Measurements from ENCODE around the gene HHAT.
"Not testable (repeated sequence)": the region's sequence is repeated elsewhere in the genome, so short reads cannot be mapped to it uniquely, and the experiment has no call there.

HHAT gene

DNA sequence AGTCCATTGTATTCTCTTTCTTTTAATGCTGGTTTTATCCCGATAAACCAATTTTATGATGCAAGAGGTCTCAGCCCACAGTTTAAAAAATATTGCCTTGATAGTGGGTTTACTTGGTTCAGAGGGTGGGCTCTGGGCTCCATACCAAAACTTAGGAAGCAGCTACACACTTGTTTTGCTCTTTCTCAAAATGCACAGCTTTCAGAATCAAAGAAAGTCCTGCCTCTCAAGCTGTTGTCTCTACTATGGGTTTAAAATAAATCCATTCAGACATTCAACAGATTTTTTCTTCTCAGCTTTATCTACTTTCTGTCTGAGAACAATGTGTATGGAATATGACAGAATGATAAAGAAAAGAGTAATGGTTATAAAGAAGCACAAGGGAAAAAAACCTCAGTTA, 14.8 kb upstream of the HHAT start:
- DNase-seq (ENCODE audit: low read depth, low spot score), result no peak

DNA sequence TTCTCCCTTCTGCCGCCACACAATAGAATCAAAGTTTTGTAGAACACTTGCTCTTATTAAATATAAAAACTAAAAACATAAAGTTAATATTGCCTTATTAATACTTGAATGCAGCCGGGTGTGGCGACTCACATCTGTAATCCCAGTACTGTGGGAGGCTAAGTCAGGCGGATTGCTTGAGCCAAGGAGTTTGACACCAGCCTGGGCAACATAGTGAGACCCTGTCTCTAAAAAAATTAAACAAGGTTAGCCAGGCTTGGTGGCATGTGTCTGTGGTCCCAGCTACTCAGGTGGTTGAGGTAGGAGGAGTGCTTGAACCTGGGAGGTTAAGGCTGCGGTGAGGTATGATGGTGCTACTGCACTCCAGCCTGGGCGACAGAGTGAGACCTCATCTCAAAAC, 13.2 kb upstream of the HHAT start:
- no peak for DNase-seq (ENCODE audit: low read depth, low spot score)

DNA sequence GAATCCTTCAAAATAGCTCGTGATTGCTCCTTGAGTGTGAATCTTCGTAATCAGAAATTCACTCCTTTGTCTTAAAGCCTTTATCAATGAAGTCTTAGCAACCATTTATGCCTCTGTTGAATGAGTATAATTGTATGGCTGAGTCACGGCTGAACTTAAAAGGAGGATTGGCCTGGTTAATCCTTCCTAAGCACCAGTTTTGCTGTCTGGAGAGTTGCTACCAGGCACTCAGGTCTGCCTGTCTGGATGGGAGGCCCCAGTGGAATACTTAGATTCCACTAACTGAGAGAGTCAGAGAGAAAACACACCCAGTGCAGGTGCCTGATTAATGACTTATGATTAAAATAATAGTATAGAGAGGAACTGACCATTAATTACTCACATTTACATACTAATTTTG, 7.6 kb upstream of the HHAT start:
- DNase-seq (ENCODE audit: low read depth, low spot score), result no peak

DNA sequence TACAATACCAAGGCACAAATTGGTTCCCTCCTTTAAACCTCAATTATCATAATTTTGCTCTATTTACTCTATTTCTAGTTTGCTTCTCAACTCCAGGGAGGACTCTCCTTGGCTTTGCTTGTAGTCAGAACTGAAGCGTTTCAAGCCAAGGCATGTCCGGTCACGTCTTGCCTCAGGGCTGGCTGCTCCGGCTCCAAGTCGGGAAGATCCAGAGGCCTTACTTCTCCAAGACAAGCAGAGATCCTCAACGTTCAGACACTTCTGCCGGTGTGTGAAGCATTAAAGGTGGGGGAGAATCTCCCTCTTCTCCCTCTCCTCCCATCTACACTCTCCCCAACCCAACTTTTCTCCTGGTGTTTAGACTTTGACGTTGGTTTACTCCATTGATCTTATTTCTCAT, 7.2 kb upstream of the HHAT start:
- no peak for DNase-seq (ENCODE audit: low read depth, low spot score)

DNA sequence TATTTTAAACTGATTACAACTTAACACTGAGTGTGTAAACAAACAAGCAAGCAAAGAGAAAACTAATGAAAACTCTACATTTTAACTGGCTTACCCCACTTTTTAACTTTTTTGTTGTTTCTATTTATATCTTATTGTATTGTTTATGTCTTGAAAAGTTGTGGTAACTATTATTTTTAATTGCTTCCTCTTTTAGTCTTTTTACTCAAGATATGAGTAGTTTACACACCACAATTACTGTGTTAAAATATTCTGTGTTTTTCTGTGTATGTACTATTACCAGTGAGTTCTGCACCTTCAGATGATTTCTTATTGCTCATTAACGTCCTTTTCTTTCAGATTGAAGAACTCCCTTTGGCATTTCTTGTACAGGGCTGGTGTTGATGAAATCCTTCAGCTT, 4.7 kb upstream of the HHAT start:
- no peak for DNase-seq (ENCODE audit: low read depth, low spot score)

DNA sequence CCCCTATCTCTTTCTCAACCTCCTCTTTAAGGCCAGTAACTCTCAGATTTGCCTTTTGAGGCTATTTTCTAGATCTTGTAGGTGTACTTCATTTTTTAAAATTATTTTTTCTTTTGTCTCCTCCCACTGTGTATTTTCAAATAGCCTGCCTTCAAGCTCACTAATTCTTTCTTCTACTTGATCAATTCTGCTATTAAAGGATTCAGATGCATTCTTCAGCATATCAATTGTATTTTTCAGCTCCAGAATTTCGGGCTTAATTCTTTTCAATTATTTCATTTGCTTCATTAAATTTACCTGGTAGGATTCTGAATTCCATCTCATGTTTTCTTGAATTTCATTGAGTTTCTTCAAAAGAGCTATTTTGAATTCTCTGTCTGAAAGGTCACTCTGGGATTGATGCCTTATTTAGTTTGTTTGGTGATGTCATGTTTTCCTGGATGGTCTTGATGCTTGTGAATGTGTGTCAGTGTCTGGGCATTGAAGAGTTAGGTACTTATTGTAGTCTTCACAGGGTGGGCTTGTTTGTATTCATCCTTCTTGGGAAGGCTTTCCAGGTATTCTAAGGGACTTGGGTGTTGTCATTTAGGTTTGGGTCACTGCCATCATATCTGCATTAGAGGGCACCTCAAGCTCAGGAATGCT, 3.6 kb upstream of the HHAT start:
- no peak for DNase-seq (ENCODE audit: low read depth, low spot score)

DNA sequence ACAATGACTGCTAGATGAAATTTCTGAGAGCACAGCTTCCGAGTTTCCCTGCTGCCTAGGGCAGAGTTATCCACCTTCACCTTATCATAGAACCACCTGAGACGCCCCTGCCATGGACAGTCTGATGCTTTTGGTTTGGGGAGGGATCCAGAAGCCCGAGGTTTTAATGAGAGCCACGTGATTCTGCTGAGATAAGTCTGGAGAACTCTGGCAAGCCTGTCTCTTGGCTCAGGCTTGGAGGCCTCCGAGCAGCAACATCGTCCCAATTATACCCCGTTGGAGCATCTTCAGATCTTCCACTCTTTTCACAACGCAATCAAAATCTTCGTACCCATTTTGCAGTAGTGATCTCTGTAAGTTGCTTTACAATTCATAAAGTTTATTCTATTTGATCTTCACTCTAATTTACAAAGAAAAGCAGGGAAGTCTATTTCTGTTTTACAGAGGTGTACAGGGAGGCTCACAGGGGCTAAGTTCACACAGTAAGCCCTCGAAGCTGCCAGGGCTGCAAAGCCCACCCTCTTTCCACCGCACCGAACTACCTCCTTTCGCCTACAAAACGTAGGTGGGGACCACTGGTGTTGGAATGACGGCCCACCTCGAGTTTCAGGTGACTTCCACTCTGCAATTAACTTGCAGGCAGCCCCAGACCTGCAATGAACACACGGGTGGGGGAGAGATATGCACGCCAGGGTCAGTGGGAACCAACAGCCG, 513 bp upstream of the HHAT start:
- no peak for DNase-seq (ENCODE audit: low read depth, low spot score)

DNA sequence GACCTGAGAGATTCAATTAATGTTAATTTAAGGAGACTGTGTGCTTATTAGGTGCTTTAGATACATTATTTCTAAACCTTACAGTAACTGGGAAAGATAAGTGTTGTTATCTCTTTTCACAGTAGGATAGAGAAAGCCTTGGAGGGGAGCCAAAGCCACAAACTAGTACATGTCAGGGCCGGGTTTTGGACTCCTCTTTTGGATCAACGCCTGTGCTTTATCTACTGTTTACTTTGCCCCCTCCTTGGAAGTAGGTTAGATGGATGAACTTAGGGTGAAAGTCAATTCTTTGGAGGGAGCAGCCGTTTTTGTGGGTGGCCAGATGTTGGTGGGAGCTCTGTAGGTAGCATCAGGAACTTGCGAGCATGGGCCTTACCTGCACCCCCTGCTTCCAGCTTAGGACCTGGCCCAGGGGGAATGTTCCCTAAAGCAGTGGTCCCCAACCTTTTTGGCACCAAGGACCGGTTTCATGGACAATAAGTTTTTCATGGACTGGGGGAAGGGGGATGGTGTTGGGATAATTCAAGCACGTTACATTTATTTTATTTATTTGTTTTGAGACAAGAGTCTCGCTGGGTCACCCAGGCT, 1.7 kb downstream of the HHAT start:
- DNase-seq (ENCODE audit: low read depth, low spot score), result no peak

DNA sequence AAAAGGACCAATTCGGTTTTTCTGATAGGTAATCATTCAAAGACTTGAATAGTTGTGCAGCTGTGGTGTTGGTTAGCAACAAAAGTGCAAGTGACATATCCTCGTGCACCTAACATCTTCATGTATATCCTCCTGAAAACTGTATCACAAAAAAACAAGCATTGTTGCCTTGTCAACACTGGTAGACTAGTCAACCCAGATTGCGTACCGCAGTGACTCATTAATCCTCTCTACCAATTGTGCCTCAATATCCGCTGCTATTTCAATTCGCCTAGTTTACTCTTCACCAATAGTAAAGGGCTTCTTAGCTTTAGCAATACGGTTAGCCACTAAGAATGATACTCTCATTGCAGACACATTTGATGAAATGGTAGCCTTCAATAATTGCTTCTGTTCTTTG, 3.5 kb downstream of the HHAT start:
- no peak for DNase-seq (ENCODE audit: low read depth, low spot score)

DNA sequence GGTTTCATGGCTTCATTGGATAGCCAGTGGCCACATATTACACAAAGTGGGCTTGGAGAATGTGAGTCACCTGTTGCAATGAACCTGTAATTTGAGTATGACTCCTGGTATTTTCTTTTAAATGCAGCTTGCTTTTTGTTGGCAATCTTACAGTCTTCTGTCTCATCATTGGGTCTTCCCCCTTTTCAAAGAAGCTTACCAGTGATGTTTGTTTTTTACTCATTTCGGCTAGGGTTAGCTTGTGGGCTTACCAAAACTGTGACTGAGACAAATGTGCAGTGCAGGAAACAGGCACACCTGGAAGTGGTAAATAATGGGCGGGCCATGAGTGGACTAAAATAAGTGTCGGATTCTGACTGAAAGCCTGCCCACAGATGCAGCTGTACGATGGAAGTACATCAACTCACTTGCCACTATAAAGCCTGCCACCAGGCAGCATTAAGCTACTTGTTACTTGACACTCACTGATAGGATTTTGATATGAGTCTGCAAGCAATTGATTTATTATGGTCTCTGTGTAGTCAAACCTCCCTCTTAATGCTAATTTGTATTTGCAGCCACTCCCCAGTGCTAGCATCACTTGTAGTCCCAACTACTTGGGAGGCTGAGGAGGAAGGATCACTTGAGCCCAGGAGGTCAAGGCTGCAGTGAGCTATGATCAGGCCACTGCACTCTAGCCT, 4.2 kb downstream of the HHAT start:
- DNase-seq (ENCODE audit: low read depth, low spot score), result no peak

DNA sequence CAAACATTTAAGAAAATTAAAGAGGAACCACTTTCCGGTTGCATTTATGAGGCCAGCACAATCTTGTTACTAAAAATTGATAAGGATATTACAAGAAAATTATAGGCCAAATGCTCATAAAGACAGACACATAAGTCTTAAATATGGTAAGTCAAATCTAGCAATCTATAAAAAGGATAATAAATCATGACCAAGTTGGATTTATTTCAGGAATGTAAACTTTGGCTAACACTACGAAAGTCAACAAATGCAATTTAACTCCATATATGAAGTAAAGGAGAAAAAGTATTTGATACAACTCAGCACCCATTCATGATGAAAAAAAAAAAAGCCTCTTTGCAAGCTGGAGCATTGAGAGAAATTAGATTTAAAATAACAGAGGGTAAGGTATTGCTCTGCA, 6.3 kb downstream of the HHAT start:
- DNase-seq (ENCODE audit: low read depth, low spot score), result no peak

DNA sequence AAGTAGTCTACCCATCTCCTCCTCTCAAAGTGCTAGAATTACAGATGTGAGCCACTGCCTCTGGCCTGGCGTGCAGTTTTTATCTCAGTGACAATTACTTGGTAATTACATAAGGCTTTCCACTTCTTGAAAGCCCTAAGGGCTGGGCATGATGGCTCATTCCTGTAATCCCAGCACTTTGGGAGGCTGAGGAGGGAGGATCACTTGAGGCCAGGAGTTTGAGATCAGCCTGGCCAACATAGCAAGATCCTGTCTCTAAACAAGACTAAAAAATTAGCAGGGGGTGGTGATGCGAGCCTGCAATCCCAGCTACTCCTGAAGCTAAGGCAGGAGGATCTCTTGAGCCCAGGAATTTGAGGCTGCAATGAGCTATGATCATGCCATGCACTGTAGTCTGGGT, 7.7 kb downstream of the HHAT start:
- no peak for DNase-seq (ENCODE audit: low read depth, low spot score)

DNA sequence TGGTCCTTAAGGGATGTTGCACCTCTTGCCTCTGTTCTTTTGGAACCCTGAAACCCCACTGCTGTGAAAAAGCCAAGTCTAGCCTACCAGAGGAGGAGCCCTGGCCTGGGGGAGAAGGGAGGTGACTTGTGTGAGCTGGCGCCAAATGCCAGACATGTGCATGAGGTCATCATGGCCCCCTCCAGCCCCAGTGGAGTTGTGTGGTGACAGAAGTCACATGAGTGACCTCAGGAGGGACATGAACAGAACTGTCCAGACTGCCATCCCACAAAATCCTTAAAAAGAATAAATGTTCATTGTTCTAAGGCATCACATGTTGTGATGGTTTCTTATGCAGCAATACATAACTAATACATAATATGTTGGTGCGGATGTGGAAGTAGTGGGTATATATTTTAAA, 10.8 kb downstream of the HHAT start:
- DNase-seq (ENCODE audit: low read depth, low spot score), result no peak

DNA sequence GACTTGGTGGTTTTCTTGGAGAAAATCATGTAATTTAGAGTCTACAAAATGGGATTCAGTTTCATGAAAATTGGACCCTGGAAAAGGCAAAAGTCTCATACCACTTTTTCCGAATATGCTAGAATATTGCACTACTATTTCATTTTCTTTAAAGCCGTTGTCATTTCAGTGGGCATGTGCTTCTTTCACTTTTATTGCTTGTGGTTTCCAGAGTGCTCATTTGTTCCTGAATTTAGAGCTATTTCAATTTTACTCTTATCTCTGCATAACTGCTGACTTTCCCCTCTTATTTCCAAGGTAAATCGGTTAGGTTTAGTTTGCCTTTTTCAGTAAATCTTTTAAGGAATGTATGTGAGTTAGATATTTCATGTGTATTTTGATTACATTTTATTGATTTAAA, 11.6 kb downstream of the HHAT start:
- no peak for DNase-seq (ENCODE audit: low read depth, low spot score)

DNA sequence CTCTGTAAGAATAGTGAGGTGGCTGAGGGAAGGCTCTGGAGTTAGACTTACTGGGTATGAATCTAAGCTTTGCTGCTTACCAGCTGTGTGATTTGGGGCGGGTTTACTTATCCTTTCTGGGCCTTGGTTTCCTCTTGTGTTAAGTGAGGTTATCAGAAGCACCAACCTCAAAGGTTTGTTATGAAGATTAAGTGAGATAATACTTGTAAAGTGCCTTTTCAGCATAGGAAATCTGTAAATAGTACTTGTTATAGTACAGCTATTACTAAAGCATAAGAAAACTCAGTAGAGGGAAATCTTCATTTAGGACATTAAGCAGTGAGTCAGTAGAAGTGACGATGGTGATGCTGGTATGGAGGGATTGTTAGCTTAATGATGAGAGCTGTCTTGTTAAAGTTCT, 12.1 kb downstream of the HHAT start:
- no peak for DNase-seq (ENCODE audit: low read depth, low spot score)

DNA sequence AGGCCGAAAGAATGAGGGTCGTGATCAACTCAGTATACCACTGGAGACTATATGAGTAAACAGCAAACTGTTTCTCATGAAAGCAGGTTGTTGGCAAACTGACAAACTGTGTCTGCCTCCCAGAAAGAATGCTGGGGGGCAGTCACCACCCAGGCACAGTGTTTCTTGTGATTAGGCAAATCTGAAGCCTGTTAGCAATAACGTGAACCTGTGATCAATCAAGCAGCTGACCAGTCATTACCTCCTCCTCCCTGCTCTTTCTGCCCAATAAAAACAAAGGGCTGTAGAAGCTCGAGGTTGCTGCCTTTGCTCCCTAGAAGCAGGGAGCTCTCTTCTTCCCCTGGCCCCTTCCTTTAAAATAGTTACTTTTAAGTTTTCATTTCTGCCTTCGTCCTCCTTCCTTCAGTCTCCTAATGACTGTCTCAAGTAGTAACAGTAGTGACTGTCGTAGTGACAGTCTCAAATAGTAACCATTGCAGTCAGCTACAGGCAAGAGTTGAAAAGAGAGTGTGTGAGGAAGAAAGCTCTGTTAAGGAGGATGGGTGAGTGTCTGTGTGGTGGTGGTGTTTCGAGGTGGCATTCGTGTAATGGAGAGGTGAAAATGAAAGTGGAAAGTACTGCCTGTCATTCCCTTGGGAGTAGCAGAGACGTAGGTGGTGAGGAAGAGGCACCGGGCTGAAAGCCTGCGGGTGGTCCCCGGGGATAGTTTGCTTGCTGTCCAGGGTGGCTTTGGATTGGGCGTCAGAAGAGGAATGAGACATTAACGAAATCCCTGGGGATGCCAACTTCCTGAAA, 14.5 kb downstream of the HHAT start:
- no peak for DNase-seq (ENCODE audit: low read depth, low spot score)

DNA sequence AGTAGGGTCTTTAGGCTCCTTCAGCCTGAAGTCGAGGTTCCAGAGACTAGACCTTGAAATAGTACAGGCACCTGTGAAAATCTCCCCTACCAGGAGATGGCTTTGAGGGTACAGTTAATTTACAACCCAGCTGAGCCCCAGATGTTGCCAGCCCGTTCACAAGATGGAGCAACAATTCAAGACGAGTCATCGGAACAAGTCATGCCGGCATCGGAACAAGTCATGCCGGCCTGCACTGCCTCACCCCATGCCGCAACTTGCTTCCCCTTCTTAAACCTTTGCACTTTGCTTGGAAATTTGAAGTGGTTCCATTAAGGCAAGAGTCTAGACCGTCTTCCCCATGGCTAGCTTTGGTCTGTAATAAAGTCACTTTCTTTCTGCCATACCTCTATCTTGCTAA, 16.0 kb downstream of the HHAT start:
- no peak for DNase-seq (ENCODE audit: low read depth, low spot score)

DNA sequence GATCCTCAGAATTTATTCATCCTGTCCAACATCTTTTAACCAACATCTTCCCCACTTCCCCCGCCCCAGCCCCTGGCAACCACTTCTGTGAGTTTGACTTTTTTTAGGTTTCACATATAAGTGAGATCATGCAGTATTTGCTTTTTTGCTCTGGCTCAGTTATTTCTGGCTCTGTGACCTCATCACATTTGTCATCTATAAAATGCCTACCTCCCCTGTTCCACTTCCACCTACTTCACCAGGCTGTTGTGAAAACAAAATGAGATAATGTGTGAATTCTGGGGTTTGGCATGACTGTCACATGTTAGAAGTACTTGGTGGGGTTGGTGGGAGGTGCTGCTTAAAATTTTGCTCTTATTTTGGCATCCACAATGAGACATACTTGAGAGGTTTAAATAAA, 18.4 kb downstream of the HHAT start:
- no peak for DNase-seq (ENCODE audit: low read depth, low spot score)

DNA sequence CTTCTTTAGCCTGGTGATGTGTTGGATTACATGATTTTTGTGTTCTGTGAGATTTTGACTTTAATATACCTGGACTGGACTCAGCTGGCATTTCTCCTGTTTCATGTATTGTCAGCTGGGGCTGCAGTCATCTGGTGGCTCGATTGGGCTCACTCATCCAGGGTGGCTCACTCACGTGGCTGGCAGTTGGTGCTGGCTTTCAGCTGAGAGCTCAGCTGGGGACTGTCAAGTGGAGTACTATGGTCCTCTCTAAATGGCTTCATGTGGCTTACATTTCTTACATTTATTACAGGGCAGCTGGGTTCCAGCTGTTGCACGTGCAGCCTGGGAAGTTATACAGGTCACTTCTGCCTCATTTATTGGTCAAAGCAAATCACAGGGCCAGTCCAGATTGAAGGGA, 22.8 kb downstream of the HHAT start:
- no peak for DNase-seq (ENCODE audit: low read depth, low spot score)

DNA sequence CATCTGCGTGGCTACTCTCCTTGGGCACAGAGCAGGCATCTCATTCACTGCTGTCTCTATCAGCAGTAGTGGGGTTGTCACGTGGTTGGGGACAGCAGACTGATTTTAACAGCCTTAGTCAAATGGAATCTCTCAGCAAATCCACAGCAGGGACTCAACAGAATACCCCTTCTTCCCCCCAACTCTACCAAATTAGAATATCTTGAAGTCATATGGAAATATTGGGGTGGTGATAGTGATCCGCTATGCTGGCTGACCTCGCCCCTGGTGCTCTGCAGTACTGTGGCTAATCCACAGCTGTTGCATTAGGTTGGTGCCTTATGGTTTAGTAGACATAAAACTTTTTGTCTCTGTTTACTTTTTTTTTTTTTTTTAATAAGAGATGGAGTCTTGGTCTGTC, 23.9 kb downstream of the HHAT start:
- DNase-seq (ENCODE audit: low read depth, low spot score), result no peak

DNA sequence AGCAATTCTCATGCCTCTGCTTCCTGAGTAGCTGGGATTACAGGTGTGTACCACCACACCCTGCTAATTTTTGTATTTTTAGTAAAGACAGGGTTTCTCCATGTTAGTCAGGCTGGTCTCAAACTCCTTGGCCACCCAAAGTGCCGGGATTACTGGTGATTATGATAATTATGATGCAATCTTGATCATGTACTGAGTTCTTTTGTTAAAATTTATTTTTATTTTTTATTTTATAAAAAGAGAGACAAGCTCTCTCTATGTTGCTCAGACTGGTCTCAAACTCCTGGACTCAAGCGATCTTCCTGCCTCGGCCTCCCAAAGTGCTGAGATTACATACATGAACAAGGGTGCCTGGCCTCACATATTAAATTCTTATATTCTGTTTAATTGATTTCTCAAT, 25.6 kb downstream of the HHAT start:
- DNase-seq (ENCODE audit: low read depth, low spot score), result not testable (repeated sequence)

DNA sequence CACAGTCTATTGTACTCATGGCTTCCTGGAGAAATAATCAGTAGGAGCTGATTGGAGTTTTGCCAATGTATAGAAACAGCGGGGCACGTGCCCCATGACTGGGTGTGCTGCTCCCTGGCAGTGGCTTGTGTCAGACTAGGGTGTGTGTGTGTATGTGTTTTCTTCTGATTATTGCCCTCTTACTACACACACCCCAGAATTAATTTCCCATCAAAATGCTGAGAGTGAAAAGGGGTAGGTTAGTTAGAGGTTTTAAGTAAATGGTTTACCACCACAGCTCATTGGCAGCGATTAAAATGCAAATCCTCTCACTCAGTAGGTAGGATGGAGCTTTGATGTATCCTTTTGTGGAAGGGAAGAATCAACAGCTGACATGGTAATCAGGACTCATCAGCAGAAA, 29.9 kb downstream of the HHAT start:
- DNase-seq (ENCODE audit: low read depth, low spot score), result no peak

All from activated naive CD8-positive, alpha-beta T cell treated with anti-CD3 and anti-CD28 coated beads, Interleukin-2, amount 50 U/mL, for 16 hours (primary cell).